DND-41 (cell line): Measurements from ENCODE around the gene MYOZ1.

Source experiments
- ATAC-seq: fragments of 200-7000 bp; cut with Tn5 transposase; 3 replicates; pipeline ENCODE4 v1.9.1; 2021; ENCODE audit warnings: low read depth; ENCODE audit not compliant: insufficient read depth
- DNase-seq: peaks from one replicate; pipeline ENCODE4 v3.0.0-alpha.2; 2020
- H2AFZ ChIP-seq: 2 replicates; pipeline ENCODE4 v1.6.0; 2012; ENCODE audit warnings: low read depth, low read length
- H3K27ac ChIP-seq: 2 replicates; pipeline ENCODE4 v1.5.1; 2012; ENCODE audit warnings: low read length, inconsistent platforms
- H3K27me3 ChIP-seq: fragments of 200-600 bp; sonication (generic); 2 replicates; pipeline ENCODE4 v1.6.0; 2012; ENCODE audit warnings: low read length, mild to moderate bottlenecking, inconsistent platforms; ENCODE audit not compliant: insufficient read depth, poor library complexity
- H3K36me3 ChIP-seq: 2 replicates; pipeline ENCODE4 v1.5.1; 2012; ENCODE audit warnings: low read length, inconsistent platforms; ENCODE audit not compliant: insufficient read depth
- H3K4me1 ChIP-seq: 2 replicates; pipeline ENCODE4 v1.5.1; 2012; ENCODE audit warnings: mild to moderate bottlenecking, low read length; ENCODE audit not compliant: insufficient read depth
- H3K4me2 ChIP-seq: 2 replicates; pipeline ENCODE4 v1.6.0; 2012; ENCODE audit warnings: mild to moderate bottlenecking, moderate library complexity, low read length, inconsistent platforms; ENCODE audit not compliant: insufficient read depth
- H3K4me3 ChIP-seq, 2 experiments: fragments of 200-600 bp in 1 of 2; shearing (Covaris generic) in 1 of 2; 2 replicates each; pipeline ENCODE4 v1.5.1; 2012 to 2016; ENCODE audit warnings: inconsistent platforms in 2 of 2, low read length in 2 of 2, mild to moderate bottlenecking in 2 of 2, low read depth in 1 of 2, moderate library complexity in 1 of 2
- H3K79me2 ChIP-seq: 2 replicates; pipeline ENCODE4 v1.6.0; 2012; ENCODE audit warnings: low read length, inconsistent platforms; ENCODE audit not compliant: insufficient read depth
- H3K9ac ChIP-seq: 2 replicates; pipeline ENCODE4 v1.6.0; 2012; ENCODE audit warnings: low read depth, mild to moderate bottlenecking, inconsistent platforms, low read length, moderate library complexity
- H3K9me3 ChIP-seq: 2 replicates; pipeline ENCODE4 v1.5.1; 2012; ENCODE audit warnings: low read length, moderate library complexity, mild to moderate bottlenecking, inconsistent platforms; ENCODE audit not compliant: insufficient read depth, severe bottlenecking
- H4K20me1 ChIP-seq: 2 replicates; pipeline ENCODE4 v1.6.0; 2012; ENCODE audit warnings: low read length; ENCODE audit not compliant: insufficient read depth
- CTCF ChIP-seq: IDR thresholded peaks from 2 replicates; pipeline ENCODE4 v1.5.1; 2012; ENCODE audit warnings: borderline replicate concordance, low read length, moderate library complexity, mild to moderate bottlenecking; ENCODE audit not compliant: poor library complexity, severe bottlenecking; ENCODE audit errors: extremely low read depth
- EZH2 ChIP-seq: IDR thresholded peaks from 3 replicates; pipeline ENCODE4 v1.6.1; 2012; ENCODE audit warnings: borderline replicate concordance, low read depth, mild to moderate bottlenecking, moderate library complexity, low read length, inconsistent platforms; ENCODE audit not compliant: severe bottlenecking

MYOZ1 gene

GRCh38 chr10:73614720-73615119, 26.6 kb downstream of the MYOZ1 start:
- H3K4me2 ChIP-seq: no peak overlapping the region
- DNase-seq: no peak
- H3K4me1 ChIP-seq: no peaks in the 10 kb centered on the region
- H3K4me3 ChIP-seq: no peak overlapping the region
- H3K27ac ChIP-seq: no peak overlapping the region
- H4K20me1 ChIP-seq: no peaks in the 10 kb centered on the region
- TF ChIP-seq CTCF: no peak
- TF ChIP-seq EZH2: no peak
- H3K9ac ChIP-seq: no peak overlapping the region
- H3K27me3 ChIP-seq: no peaks in the 10 kb centered on the region
- no peaks in the 10 kb centered on the region for H3K36me3 ChIP-seq
- H2AFZ ChIP-seq: no peak overlapping the region
- no peak for ATAC-seq
- H3K79me2 ChIP-seq: no peaks in the 10 kb centered on the region
- no peaks in the 10 kb centered on the region for H3K9me3 ChIP-seq

GRCh38 chr10:73609116-73609515, 32.2 kb downstream of the MYOZ1 start:
- no peak overlapping the region for H2AFZ ChIP-seq
- ATAC-seq: no peak
- DNase-seq: no peak

GRCh38 chr10:73601486-73601921, 39.8 kb downstream of the MYOZ1 start:
- H4K20me1 ChIP-seq: no peaks in the 10 kb centered on the region
- ATAC-seq (no peak), DNase-seq (no peak)
- H3K4me3 ChIP-seq: no peak overlapping the region
- TF ChIP-seq CTCF (no peak), EZH2 (no peak)
- no peaks in the 10 kb centered on the region for H3K36me3 ChIP-seq
- H3K9ac ChIP-seq: no peak overlapping the region
- H3K79me2 ChIP-seq: no peaks in the 10 kb centered on the region
- no peaks in the 10 kb centered on the region for H3K27me3 ChIP-seq
- H3K4me2 ChIP-seq: no peak overlapping the region
- no peak overlapping the region for H3K27ac ChIP-seq
- H2AFZ ChIP-seq: no peak overlapping the region
- no peaks in the 10 kb centered on the region for H3K4me1 ChIP-seq
- no peaks in the 10 kb centered on the region for H3K9me3 ChIP-seq

More at GRCh38 chr10:73609116-73609515, 32.2 kb downstream of the MYOZ1 start:
- H3K36me3 ChIP-seq: no peaks in the 10 kb centered on the region
- no peaks in the 10 kb centered on the region for H4K20me1 ChIP-seq
- H3K27me3 ChIP-seq: no peaks in the 10 kb centered on the region
- no peak overlapping the region for H3K27ac ChIP-seq
- H3K4me2 ChIP-seq: no peak overlapping the region
- no peaks in the 10 kb centered on the region for H3K79me2 ChIP-seq
- H3K4me1 ChIP-seq: no peaks in the 10 kb centered on the region
- no peaks in the 10 kb centered on the region for H3K9me3 ChIP-seq
- H3K4me3 ChIP-seq: no peak overlapping the region
- no peak for TF ChIP-seq EZH2
- no peak for TF ChIP-seq CTCF
- H3K9ac ChIP-seq: no peak overlapping the region

GRCh38 chr10:73597346-73597745, 43.9 kb downstream of the MYOZ1 start:
- Histone ChIP-seq H3K27me3 (no peaks in the 10 kb centered on the region), H3K79me2 (no peaks in the 10 kb centered on the region), H3K9ac (no peak overlapping the region), H3K4me3 (no peak overlapping the region), H4K20me1 (no peaks in the 10 kb centered on the region), H3K4me1 (peaks cover 5% of the 10 kb centered on the region), H3K36me3 (no peaks in the 10 kb centered on the region), H3K27ac (no peak overlapping the region), H3K9me3 (no peaks in the 10 kb centered on the region), H2AFZ (no peak overlapping the region), H3K4me2 (no peak overlapping the region)
- DNase-seq (no peak), ATAC-seq (no peak)
- TF ChIP-seq CTCF (no peak), EZH2 (no peak)
